Measurements from ENCODE around the gene MTTP. TPM values are rescaled to one million over a fixed set of nuclear protein-coding genes. Genes with fewer than 3 reads are reported as not detected.

The MTTP gene
- total RNA-seq, 1 experiment from 2014 or later: 0.20 TPM

- no peak overlapping the region for H3K27ac ChIP-seq (ENCODE audit: low read depth, low read length)
- POLR2A ChIA-PET: no interaction called here
- H3K36me3 ChIP-seq (ENCODE audit: control insufficient read depth in 1 of 2, insufficient read depth in 2 of 2, low read length in 2 of 2): no peaks in the 10 kb centered on the region
- RAD21 ChIA-PET (ENCODE audit: low non-redundant PET in 1 of 2, low total read pairs in 2 of 2, uncharacterized antibody in 2 of 2, unreplicated experiment in 2 of 2): no interaction called here
- no peak for DNase-seq (ENCODE audit: low read depth, low spot score)
- no peak overlapping the region for H3K4me2 ChIP-seq (ENCODE audit: low read length)
- no peaks in the 10 kb centered on the region for H3K9me3 ChIP-seq (ENCODE audit: control insufficient read depth in 1 of 2, insufficient read depth in 1 of 2, low read depth in 1 of 2, low read length in 2 of 2)
- H3K4me1 ChIP-seq (ENCODE audit: control insufficient read depth in 1 of 2, insufficient read depth in 2 of 2, low read length in 2 of 2): no peaks in the 10 kb centered on the region
- CTCF ChIA-PET: no interaction called here
- no peak overlapping the region for H3K9ac ChIP-seq (ENCODE audit: low read length)
- H2AFZ ChIP-seq (ENCODE audit: low read depth, low read length, poor library complexity, severe bottlenecking): no peak overlapping the region
- ATAC-seq: no peak
- H3K79me2 ChIP-seq (ENCODE audit: insufficient read depth, low read length): no peaks in the 10 kb centered on the region
- BruUV-seq (replicated peaks): no TSS peak
- intact Hi-C loops (cut with micrococcal nuclease): no loop called here
- H3K4me3 ChIP-seq (replicated peaks in 1 of 2; ENCODE audit: low read depth in 1 of 2, low read length in 2 of 2): no peak overlapping the region
- no peaks in the 10 kb centered on the region for H4K20me1 ChIP-seq (ENCODE audit: insufficient read depth)
- H3K27me3 ChIP-seq (ENCODE audit: insufficient read depth, low read length): no peaks in the 10 kb centered on the region
- TF ChIP-seq POLR2AphosphoS5 (IDR thresholded peaks at IDR 0.05; ENCODE audit: low read depth, low read length) (no peak), EGR1 (IDR thresholded peaks at IDR 0.05; ENCODE audit: low read depth) (no peak), SP1 (IDR thresholded peaks at IDR 0.05; ENCODE audit: low read depth) (no peak), YY1 (IDR thresholded peaks at IDR 0.05; ENCODE audit: extremely low read depth, insufficient replicate concordance, low read depth, low read length) (no peak), EZH2phosphoT487 (IDR thresholded peaks at IDR 0.05; ENCODE audit: borderline replicate concordance) (no peak), SRF (IDR thresholded peaks at IDR 0.05; ENCODE audit: low read depth) (no peak), CBX3 (IDR thresholded peaks at IDR 0.05; ENCODE audit: low read depth) (no peak), ELF1 (IDR thresholded peaks at IDR 0.05; ENCODE audit: borderline replicate concordance, low read depth) (no peak), REST (IDR thresholded peaks at IDR 0.05; ENCODE audit: low read depth) (no peak), RAD21 (IDR thresholded peaks at IDR 0.05; ENCODE audit: low read depth) (no peak), CEBPB (IDR thresholded peaks at IDR 0.05; ENCODE audit: low read depth) (no peak), EZH2 (IDR thresholded peaks at IDR 0.05) (no peak), TCF7L2 (IDR thresholded peaks at IDR 0.05; ENCODE audit: borderline replicate concordance, extremely low read depth, insufficient read depth, insufficient read length) (no peak), POLR2A (IDR thresholded peaks at IDR 0.05; ENCODE audit: borderline replicate concordance, extremely low read depth, insufficient read depth, insufficient read length) (no peak), ZNF274 (IDR thresholded peaks at IDR 0.05; ENCODE audit: low read depth, low read length) (no peak), ZFX (IDR thresholded peaks at IDR 0.05) (no peak), JUND (IDR thresholded peaks at IDR 0.05) (no peak), CTCF (IDR thresholded peaks at IDR 0.05 in 2 of 3, conservative IDR thresholded peaks at IDR 0.05 in 1 of 3; ENCODE audit: borderline replicate concordance in 1 of 3, insufficient read depth in 1 of 3, low read depth in 2 of 3, low read length in 2 of 3) (no peak)
- TF ChIP-seq, protein P1, sequence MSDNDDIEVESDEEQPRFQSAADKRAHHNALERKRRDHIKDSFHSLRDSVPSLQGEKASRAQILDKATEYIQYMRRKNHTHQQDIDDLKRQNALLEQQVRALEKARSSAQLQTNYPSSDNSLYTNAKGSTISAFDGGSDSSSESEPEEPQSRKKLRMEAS (IDR thresholded peaks at IDR 0.05): no peak
- no peaks in the 10 kb centered on the region for H3K9me2 ChIP-seq (ENCODE audit: insufficient read depth)
These were observed 38.4 kb upstream of the MTTP start for GRCh38 chr4:99536271-99536670.

All from HCT116 (cell line).